Measurements from ENCODE around the gene SLC25A28.
A peak's percentile ranks its signal among the peaks of the same experiment; 100 is the strongest.
"Not testable (repeated sequence)": the region's sequence is repeated elsewhere in the genome, so short reads cannot be mapped to it uniquely, and the experiment has no call there.

Gene SLC25A28

GRCh38 chr10:99628923-99629624 lies 8.8 kb upstream of the SLC25A28 start:
- no peak for DNase-seq (ENCODE audit: low read depth)

- not testable (repeated sequence) for DNase-seq (ENCODE audit: low read depth)
These were observed 4.9 kb upstream of the SLC25A28 start for GRCh38 chr10:99625124-99625523.

- DNase-seq (ENCODE audit: low read depth) = no peak
These were observed 3.7 kb upstream of the SLC25A28 start for GRCh38 chr10:99623919-99624318.

GRCh38 chr10:99621454-99622251 lies 1.4 kb upstream of the SLC25A28 start:
- no peak for DNase-seq (ENCODE audit: low read depth)

GRCh38 chr10:99620711-99621453 lies 643 bp upstream of the SLC25A28 start:
- peak; percentile 78 for DNase-seq (ENCODE audit: low read depth)

DNA sequence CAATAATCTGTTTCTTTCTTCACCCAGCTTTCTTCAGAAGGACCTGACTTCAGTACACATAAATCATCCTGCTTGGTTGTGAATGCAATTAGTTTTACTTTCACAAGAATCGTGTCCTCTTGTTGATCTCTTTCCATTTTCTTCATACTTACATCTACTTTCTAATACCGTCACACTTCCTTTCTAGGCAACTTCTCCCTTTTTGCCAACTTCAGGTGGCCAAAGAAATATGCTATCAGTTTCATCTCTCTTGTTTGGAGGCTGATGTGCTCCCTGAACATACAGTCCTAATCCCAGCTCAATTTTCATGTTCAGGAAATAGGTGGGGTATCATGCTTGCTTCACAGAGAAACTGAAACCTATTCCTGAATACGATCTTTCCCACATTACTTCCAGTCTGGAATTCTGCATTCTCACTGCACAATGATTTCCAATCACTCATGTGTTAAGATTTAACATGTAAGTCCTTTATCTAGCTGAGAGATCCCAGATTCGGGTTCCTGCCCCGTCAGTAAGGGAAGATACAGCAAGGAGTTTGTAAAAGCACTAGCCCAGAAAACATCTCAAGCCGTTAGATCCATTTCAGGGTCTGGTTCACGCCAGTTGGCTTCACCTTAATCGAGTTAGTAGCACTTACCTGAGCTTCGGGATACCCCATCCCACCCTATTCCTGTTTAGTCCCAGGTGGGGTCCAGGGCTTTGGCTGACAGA lies 994 bp downstream of the SLC25A28 start:
- DNase-seq (ENCODE audit: low read depth) = no peak

DNA sequence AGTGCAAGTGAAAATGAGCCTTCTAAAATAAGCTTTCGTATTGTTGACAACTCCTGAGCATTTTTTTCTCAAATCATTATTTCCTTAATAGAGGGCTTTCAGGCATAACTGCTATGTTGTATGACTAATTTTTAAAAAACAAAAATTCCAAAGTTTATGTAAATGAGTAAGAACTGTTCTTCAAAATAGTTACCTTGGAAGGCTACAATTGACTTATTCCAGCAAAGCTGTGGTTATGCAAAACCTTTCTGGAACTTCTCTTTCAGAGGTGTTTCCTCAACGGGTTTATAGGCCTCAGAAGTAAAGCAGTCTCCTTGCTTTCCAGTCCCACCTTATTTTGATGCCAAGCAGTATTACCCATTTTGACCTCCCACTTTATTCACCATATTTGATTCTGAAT lies 2.5 kb downstream of the SLC25A28 start:
- DNase-seq (ENCODE audit: low read depth) = no peak

- no peak for DNase-seq (ENCODE audit: low read depth)
These were observed 4.8 kb downstream of the SLC25A28 start for GRCh38 chr10:99615426-99615825.

DNA sequence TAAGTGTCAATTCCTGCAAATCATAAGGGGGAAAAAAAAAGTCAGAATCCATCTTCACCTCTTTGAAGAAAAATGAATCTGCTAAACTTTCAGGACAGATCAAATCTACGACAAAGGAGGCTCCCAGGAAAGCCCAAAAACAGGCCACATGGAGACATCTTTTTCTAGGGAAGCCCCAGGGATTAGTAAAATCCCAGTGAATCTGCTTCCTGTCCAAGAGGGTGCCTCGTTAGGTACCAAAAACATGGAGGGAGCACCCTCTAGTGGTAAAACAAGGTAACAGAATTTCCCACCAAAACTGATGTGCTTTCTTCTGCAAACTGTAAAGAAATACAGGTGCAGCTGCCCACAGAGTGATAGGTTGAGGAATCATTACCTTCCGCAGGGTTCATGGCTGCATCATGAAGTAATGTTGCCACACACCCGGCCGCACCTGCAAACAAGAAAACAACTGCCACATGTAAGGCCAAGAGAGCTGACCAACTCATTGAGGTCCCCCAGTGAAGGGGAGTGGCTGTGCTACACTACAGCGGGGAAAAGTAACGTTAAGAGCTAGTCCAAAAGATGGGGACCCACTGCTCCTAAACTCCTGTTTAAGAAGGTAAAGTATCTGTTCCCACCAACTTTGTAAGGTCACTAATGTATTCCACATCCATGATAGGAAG lies 7.9 kb downstream of the SLC25A28 start:
- peak; percentile 16 for DNase-seq (ENCODE audit: low read depth)

- DNase-seq (ENCODE audit: low read depth) = no peak
These were observed 8.9 kb downstream of the SLC25A28 start for GRCh38 chr10:99611326-99611725.

DNA sequence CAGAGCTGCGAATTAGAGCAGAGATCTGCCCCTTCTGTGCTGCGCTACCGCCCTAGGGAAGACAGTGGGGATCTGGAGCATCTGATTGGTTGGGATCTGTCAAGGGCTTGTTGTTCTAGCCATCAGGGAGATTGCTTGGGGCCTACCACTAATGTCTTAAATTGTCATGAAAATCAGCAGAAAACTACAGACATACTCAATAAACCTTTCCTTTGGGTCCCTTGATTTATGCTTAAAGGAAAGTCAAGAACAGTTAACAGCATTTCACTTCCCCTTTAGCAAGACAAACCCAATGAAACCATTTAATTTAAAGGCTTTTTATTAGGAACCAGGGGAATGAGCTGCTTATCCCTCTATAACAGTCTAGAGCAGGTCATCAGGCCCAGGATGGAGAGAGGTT lies 10.0 kb downstream of the SLC25A28 start:
- no peak for DNase-seq (ENCODE audit: low read depth)

- no peak for DNase-seq (ENCODE audit: low read depth)
These were observed 11.1 kb downstream of the SLC25A28 start for GRCh38 chr10:99609186-99609585.

DNA sequence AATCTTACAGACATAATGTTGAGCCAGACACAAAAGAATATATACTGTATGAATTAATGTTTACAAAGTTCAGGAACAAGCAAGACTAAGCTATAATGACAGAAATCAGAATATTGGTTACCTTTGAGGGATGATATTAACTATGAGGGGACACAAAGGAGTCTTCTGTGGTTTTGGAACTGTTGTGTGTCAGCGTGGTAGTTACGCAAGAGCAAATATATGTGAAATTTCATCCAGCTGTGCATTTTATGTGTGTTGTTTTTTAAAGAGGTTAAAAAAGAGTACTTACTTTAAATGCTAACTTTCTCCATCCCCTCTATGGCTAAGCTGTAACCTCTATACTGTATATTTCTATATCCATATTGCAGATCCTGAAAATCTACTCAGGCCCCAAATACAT lies 14.9 kb downstream of the SLC25A28 start:
- no peak for DNase-seq (ENCODE audit: low read depth)

DNA sequence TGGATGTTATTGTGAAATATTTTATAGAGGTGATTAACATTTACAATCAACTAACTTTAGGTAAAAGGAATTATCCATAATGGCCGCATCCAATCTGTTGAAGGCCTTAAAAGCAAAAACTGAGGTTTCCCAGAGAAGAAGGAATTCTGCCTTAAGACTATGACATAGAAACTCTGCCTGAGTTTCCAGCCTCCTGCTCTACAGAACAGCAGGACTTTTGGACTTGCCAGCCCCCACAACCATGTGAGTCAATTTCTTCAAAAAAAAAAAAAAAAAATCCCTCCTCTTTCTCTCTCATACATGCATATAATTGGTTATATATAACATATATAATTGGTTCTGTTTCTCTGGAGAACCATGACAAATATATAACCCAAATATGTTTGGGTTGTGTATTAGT lies 15.4 kb downstream of the SLC25A28 start:
- DNase-seq (ENCODE audit: low read depth) = no peak

- DNase-seq (ENCODE audit: low read depth) = no peak
These were observed 21.3 kb downstream of the SLC25A28 start for GRCh38 chr10:99598781-99599509.

DNA sequence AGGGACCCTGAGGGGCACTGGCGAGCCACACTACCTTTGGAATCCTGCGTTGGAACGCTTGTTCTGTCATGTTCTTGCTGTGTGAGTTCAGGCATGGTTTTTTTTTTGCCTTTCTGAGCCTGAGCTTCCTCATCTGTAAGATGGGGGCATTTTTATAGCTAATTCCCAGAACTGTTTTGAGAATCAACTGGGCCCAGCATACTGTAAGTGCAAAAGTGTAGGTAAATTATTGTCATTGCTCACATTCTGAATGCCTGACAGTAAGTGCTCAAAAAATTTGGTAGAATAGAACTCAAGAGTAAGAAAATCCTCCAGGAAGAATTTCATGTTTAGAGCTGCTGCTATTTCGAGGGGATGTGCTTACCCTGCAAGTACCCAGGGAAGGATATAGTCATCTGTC lies 22.2 kb downstream of the SLC25A28 start:
- DNase-seq (ENCODE audit: low read depth) = no peak

DNA sequence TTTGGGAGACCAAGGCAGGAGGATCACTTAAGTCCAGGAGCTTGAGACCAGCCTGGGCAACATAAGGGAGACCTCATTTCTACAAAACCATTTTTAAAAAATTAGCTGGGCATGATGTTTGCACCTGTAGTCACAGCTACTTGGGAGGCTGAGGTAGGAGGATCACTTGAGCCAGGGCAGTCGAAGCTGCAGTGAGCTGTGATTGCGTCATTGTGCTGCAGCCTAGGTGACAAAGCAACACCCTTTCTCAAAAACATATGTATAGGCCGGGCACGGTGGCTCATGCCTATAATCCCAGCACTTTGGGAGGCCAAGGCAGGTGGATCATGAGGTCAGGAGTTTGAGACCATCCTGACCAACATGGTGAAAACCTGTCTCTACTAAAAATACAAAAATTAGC lies 23.5 kb downstream of the SLC25A28 start:
- DNase-seq (ENCODE audit: low read depth) = not testable (repeated sequence)

DNA sequence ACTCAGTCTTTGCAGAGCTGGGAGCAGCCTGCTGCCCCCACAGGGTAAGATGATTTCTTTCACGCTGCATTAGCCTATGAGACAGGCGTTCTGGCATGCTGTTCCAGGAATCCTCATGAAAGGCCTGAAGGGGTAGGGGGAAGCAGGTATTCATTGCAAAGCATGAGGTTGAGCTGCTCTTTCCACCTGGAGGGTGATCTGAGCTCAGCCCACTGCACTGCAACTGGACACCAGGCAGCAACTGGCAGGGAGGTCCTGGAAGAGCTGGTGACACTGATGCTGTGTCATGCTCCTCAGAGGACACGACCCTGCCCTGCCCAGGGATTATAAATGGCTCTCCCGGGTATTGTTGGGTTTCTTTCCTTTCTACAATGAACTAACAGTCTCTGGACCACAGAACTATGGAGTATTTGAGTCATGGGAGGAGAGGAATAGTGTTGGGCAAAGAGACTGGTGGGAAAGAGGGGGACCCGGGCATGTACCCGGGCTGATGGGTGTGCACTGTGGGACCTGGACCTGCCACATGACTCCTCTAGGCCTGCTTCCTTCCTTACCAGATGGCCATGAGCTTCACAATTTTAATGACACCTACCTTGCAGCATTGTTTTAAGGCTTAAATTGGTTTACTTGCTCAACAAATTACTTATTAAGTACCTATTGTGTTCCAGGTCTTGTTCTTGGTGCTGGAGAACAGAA lies 24.3 kb downstream of the SLC25A28 start:
- no peak for DNase-seq (ENCODE audit: low read depth)

DNA sequence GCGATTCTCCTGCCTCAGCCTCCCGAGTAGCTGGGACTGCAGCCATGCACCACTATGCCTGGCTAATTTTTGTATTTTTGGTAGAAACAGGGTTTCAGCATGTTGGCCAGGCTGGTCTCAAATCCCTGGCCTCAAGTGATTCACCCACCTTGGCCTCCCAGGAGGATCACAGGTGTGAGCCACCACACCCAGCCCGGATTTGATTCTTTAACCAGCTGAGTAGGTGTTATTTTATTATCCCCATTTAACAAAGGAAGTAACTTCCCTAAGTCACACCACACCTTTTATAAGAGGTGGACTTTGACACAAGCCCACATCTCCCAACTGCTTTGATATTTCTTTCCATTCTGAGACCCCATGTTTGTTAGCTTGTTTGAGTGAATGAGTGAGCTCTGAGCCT lies 25.0 kb downstream of the SLC25A28 start:
- no peak for DNase-seq (ENCODE audit: low read depth)

DNA sequence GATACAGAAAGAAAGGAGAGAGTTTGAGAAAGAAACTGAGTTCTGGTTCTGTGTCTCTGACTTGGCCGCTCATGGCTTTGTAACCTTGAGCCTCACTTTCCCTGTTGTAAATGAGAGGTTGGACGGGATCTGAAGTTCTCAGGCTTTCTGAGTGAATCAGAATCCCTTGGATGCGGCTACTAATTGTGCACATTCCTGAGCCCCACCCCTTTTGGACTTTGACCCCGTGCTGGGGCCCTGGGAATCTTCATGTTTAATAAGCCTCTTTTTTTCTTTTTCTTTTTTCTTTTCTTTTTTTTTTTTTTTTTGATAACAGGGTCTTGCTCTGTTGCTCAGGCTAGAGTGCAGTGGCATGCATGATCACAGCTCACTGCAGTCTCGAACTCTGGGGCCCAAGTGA lies 26.9 kb downstream of the SLC25A28 start:
- no peak for DNase-seq (ENCODE audit: low read depth)

All from activated T-cell treated with anti-CD3 and anti-CD28 coated beads for 24 hours (primary cell).